Mesenchymal stem cell (in vitro differentiated cells and primary cell): ENCODE results near the gene SLC4A11.

Experiments used
- DNase-seq: peaks from one replicate; pipeline ENCODE4 v3.0.0-alpha.2; 2013
- H2AFZ ChIP-seq: one replicate; pipeline ENCODE4 v1.6.1; 2013; ENCODE audit warnings: low read depth, mild to moderate bottlenecking, control low read depth, inconsistent platforms, low read length, moderate library complexity
- H2AK5ac ChIP-seq: 2 replicates; pipeline ENCODE4 v1.6.1; 2013; ENCODE audit warnings: low read length, moderate library complexity, mild to moderate bottlenecking, inconsistent platforms; ENCODE audit not compliant: severe bottlenecking
- H2BK120ac ChIP-seq: one replicate; pipeline ENCODE4 v1.6.1; 2013; ENCODE audit warnings: low read depth, mild to moderate bottlenecking, inconsistent platforms, low read length, moderate library complexity
- H2BK12ac ChIP-seq, 2 experiments: one replicate each; pipeline ENCODE4 v1.6.1; 2013; ENCODE audit warnings: inconsistent platforms in 2 of 2, low read length in 2 of 2, mild to moderate bottlenecking in 2 of 2, moderate library complexity in 2 of 2, control low read depth in 1 of 2
- H2BK15ac ChIP-seq: one replicate; pipeline ENCODE4 v1.6.1; 2013; ENCODE audit warnings: mild to moderate bottlenecking, low read depth, inconsistent platforms; ENCODE audit not compliant: poor library complexity, severe bottlenecking
- H2BK5ac ChIP-seq: 2 replicates; pipeline ENCODE4 v1.6.1; 2013; ENCODE audit warnings: low read depth, mild to moderate bottlenecking, low read length, control low read depth, inconsistent platforms; ENCODE audit not compliant: poor library complexity, severe bottlenecking
- H3K14ac ChIP-seq, 2 experiments: one replicate each; pipeline ENCODE4 v1.6.1; 2013; ENCODE audit warnings: inconsistent platforms in 2 of 2, low read length in 2 of 2, control low read depth in 1 of 2, mild to moderate bottlenecking in 1 of 2, moderate library complexity in 1 of 2
- H3K18ac ChIP-seq, 2 experiments: one replicate each; pipeline ENCODE4 v1.6.1; 2013; ENCODE audit warnings: inconsistent platforms in 2 of 2, low read length in 2 of 2, control low read depth in 1 of 2, low read depth in 1 of 2, mild to moderate bottlenecking in 1 of 2
- H3K23ac ChIP-seq, 2 experiments: one replicate each; pipeline ENCODE4 v1.6.1; 2013; ENCODE audit warnings: inconsistent platforms in 2 of 2, low read length in 2 of 2, mild to moderate bottlenecking in 2 of 2, moderate library complexity in 2 of 2, control low read depth in 1 of 2
- H3K27ac ChIP-seq: 2 replicates; pipeline ENCODE4 v1.5.1; 2013; ENCODE audit warnings: mild to moderate bottlenecking, moderate library complexity, low read length, control low read depth, inconsistent platforms; ENCODE audit not compliant: poor library complexity, severe bottlenecking
- H3K27me3 ChIP-seq, 2 experiments: 2 replicates each; pipeline versions ENCODE4 v1.6.1 to v1.7.0; 2013; ENCODE audit warnings: low read length in 2 of 2, mild to moderate bottlenecking in 2 of 2, moderate library complexity in 2 of 2, control low read depth in 1 of 2, inconsistent platforms in 1 of 2; ENCODE audit not compliant: control insufficient read depth in 1 of 2, insufficient read depth in 1 of 2
- H3K36me3 ChIP-seq, 2 experiments: 2 replicates each; pipeline versions ENCODE4 v1.6.1 to v1.7.0; 2013; ENCODE audit warnings: low read length in 2 of 2, control low read depth in 1 of 2, inconsistent platforms in 1 of 2, low read depth in 1 of 2, mild to moderate bottlenecking in 1 of 2; ENCODE audit not compliant: insufficient read depth in 2 of 2, control insufficient read depth in 1 of 2
- H3K4ac ChIP-seq, 2 experiments: one replicate each; pipeline ENCODE4 v1.6.1; 2013; ENCODE audit warnings: inconsistent platforms in 2 of 2, low read length in 2 of 2, mild to moderate bottlenecking in 2 of 2, moderate library complexity in 2 of 2, control low read depth in 1 of 2, low read depth in 1 of 2
- H3K4me1 ChIP-seq: 2 replicates; pipeline ENCODE4 v1.6.1; 2013; ENCODE audit warnings: low read depth, low read length, control low read depth; ENCODE audit not compliant: control insufficient read depth, insufficient read depth
- H3K4me2 ChIP-seq: 2 replicates; pipeline ENCODE4 v1.6.1; 2013; ENCODE audit warnings: low read length, mild to moderate bottlenecking, inconsistent platforms; ENCODE audit not compliant: poor library complexity, severe bottlenecking
- H3K4me3 ChIP-seq, 2 experiments: 2 replicates each; pipeline versions ENCODE4 v1.5.1 to v1.7.0; 2013; ENCODE audit warnings: low read length in 2 of 2, mild to moderate bottlenecking in 2 of 2, control low read depth in 1 of 2, low read depth in 1 of 2; ENCODE audit not compliant: insufficient read depth in 1 of 2
- H3K79me1 ChIP-seq: replicated peaks from 2 replicates; pipeline ENCODE4 v1.6.1; 2013; ENCODE audit warnings: mild to moderate bottlenecking, control low read depth, low read length, inconsistent platforms; ENCODE audit not compliant: poor library complexity, severe bottlenecking
- H3K9ac ChIP-seq: 2 replicates; pipeline ENCODE4 v1.7.0; 2013; ENCODE audit warnings: mild to moderate bottlenecking, low read length, moderate library complexity
- H3K9me3 ChIP-seq: 2 replicates; pipeline ENCODE4 v1.7.0; 2013; ENCODE audit warnings: mild to moderate bottlenecking, low read length; ENCODE audit not compliant: control insufficient read depth
- H4K8ac ChIP-seq: one replicate; pipeline ENCODE4 v1.6.1; 2013; ENCODE audit warnings: inconsistent platforms, mild to moderate bottlenecking, low read length, moderate library complexity
- H4K91ac ChIP-seq: one replicate; pipeline ENCODE4 v1.6.1; 2013; ENCODE audit warnings: mild to moderate bottlenecking, low read length, inconsistent platforms
- WGBS: methylation state at CpG from one replicate; pipeline ENCODE4 v1.1.7; 2013; ENCODE audit warnings: mixed read lengths; 5-methylcytosine and 5-hydroxymethylcytosine counted together

The SLC4A11 gene

DNA sequence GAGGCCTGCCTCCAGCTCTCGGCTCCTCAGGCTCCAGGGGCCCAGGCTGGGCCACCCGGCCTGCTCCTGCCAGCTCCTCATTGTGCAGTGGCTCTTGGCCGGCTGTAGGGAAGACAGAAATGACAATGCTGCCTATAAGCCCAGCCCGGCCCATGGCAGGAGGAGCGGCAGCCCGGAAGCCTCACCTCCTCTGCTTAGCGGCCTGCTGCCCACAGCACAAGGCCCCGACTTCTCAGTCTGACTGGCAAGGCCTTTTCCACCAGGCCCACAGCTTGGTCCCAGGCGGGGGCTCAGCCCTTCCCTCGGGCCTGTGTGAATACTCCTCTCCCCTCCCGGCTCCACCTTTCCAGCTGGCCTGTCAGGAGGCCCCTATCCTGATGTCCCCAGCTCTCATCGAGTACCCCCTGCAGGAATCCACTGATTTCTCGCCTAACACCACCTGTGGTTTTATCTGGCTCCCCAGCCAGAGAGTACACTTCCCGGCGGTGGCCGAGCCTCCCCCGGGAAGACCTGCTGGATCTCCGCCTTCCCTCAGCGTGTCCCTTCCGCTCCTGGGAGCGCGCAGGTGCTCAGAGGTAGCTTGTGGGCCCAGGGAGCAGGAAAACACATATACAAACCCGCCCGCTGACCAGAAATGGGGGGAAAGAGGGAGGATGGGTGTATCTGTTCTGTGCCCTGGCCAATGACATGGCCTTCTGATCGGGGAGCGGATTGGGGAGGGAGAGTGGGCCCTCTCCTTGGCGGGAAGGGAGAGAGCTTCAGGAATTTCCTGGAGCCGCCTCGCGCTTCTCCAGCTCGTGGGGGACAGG lies 35.5 kb downstream of the SLC4A11 start:
- Histone ChIP-seq H3K27ac (no peak overlapping the region), H2BK15ac (peak overlapping the region; percentile 3), H3K4me2 (peak overlapping the region; percentile 72), H3K4me3 (peak overlapping the region; percentile 80 to 89), H2BK120ac (no peak overlapping the region), H2AK5ac (no peak overlapping the region), H3K79me1 (peaks cover 29% of the 10 kb centered on the region), H2BK5ac (no peak overlapping the region), H4K8ac (peak overlapping the region; percentile 74), H3K18ac (peak overlapping the region; percentile 4 to 30), H3K27me3 (no peaks in the 10 kb centered on the region), H3K14ac (peak overlapping the region in 1 of 2 experiments; percentile 62), H3K9me3 (no peaks in the 10 kb centered on the region), H2BK12ac (no peak overlapping the region), H3K4me1 (peaks cover 13% of the 10 kb centered on the region), H3K9ac (peak overlapping the region; percentile 95), H3K4ac (peak overlapping the region; percentile 48 to 67), H3K36me3 (peaks cover 35 to 40% of the 10 kb centered on the region in 2 experiments), H4K91ac (no peak overlapping the region), H2AFZ (no peak overlapping the region), H3K23ac (peak overlapping the region in 1 of 2 experiments; percentile 41)
- whole genome bisulfite sequencing = 26% methylated on average over 31 of the region's 31 CpGs
- DNase-seq = peak; percentile 25

DNA sequence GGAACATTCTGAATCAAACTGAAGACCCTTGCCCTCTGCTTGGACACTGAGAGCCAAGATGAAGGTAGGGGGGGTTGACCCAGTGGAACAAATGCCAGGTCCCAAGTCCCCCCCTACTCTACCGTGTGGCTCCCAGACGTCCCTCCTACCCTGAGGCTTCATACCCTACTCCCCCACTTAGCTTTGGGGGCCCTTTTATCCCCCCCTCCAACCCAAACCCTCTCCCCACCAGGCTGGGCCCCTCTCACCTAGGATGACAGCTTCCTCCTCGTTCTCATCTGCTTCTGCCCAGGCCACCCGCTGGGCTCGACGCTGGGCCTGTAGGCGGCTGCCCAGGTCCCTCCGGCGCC lies 36.0 kb downstream of the SLC4A11 start:
- Histone ChIP-seq H3K9ac (peak overlapping the region; percentile 95), H3K4ac (peak overlapping the region; percentile 5 to 67), H3K14ac (peak overlapping the region in 1 of 2 experiments; percentile 62), H2AFZ (no peak overlapping the region), H2BK12ac (no peak overlapping the region), H3K79me1 (peaks cover 25% of the 10 kb centered on the region), H3K18ac (peak overlapping the region in 1 of 2 experiments; percentile 30), H3K27ac (no peak overlapping the region), H3K27me3 (no peaks in the 10 kb centered on the region), H3K9me3 (no peaks in the 10 kb centered on the region), H3K23ac (no peak overlapping the region), H3K4me2 (peak overlapping the region; percentile 72), H3K4me3 (peak overlapping the region; percentile 80 to 89), H2BK5ac (no peak overlapping the region), H2BK15ac (no peak overlapping the region), H4K91ac (no peak overlapping the region), H2BK120ac (no peak overlapping the region), H2AK5ac (peak overlapping the region; percentile 23), H3K4me1 (peaks cover 8% of the 10 kb centered on the region), H3K36me3 (peaks cover 36 to 40% of the 10 kb centered on the region in 2 experiments), H4K8ac (peak overlapping the region; percentile 29)
- DNase-seq = no peak
- 74% methylated on average over 9 of the region's 9 CpGs for WGBS

DNA sequence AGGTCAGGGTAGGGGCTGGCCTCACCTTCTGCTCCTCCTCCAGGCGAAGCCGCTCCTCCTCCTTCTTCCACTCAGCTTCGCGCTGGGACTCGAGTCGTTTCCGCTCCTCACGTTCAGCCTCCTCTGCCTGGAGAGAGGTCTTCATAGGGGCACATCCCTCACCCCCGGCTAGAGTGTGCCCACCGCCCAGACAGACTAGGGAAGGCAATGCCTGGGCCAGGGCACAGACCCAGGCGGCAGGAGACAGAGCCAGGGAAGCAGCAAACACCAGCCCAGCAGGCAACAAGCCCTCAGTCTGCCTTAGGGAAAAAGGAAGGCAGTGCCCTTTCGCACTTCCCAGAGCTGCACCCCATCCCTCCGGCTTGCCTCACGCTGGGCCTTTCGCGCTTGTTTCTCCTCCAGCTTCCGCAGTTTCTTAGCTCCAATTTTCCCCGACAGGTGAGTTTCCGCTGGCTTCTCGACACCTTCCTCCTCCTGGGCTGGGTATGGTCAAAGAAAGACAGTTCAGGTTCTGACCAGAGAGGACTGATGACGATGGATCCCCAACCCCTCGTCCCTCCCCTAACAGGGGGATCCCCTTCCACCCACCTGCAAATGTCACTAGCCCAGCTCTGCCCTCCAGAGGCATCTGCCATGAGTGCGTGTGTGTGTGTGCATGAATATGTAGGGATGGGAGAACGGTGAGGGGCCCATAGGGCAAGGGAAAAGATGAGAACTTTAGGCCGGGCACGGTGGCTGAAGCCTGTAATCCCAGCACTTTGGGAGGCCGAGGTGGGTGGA lies 38.8 kb downstream of the SLC4A11 start:
- WGBS = 92% methylated on average over 25 of the region's 27 CpGs
- H3K27ac ChIP-seq = no peak overlapping the region
- no peaks in the 10 kb centered on the region for H3K9me3 ChIP-seq

DNA sequence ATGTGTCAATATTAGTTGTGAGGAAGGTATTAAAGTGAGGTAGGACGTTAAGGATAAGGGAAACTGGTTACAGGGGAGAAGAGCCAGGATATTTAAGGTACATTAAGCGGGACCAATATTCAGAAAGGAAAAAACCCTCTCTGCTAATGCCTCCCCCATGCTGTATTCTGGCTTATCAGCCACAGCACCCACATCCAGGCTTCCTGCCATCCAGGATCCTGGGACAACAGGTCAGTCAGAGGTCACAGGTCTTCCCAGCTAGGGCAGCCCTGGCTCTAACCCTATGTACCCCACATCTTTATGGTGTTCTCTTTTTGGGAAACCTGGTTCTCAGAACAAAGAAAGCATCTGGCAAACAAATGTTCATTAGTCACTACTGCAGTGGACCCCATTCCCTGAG lies 39.8 kb downstream of the SLC4A11 start:
- Histone ChIP-seq H4K8ac (no peak overlapping the region), H2AK5ac (no peak overlapping the region), H3K9me3 (no peaks in the 10 kb centered on the region), H2AFZ (no peak overlapping the region), H4K91ac (no peak overlapping the region), H2BK12ac (no peak overlapping the region), H3K4me3 (no peak overlapping the region), H3K23ac (no peak overlapping the region), H3K27ac (no peak overlapping the region), H2BK120ac (no peak overlapping the region), H3K18ac (no peak overlapping the region), H3K9ac (no peak overlapping the region), H3K4me1 (peaks cover 8% of the 10 kb centered on the region), H3K4me2 (no peak overlapping the region), H3K14ac (no peak overlapping the region), H3K36me3 (peaks cover 61 to 64% of the 10 kb centered on the region in 2 experiments), H2BK5ac (no peak overlapping the region), H3K27me3 (no peaks in the 10 kb centered on the region), H3K79me1 (peaks cover 37% of the 10 kb centered on the region), H3K4ac (no peak overlapping the region), H2BK15ac (no peak overlapping the region)
- DNase-seq = no peak
- 47% methylated on average over 2 of the region's 2 CpGs for WGBS

More for the DNA sequence above, 38.8 kb downstream of the SLC4A11 start:
- no peak overlapping the region for H4K91ac ChIP-seq
- no peak overlapping the region for H2BK5ac ChIP-seq
- H3K4ac ChIP-seq = no peak overlapping the region
- H3K14ac ChIP-seq = no peak overlapping the region
- peaks cover 52 to 54% of the 10 kb centered on the region in 2 experiments for H3K36me3 ChIP-seq
- H3K9ac ChIP-seq = no peak overlapping the region
- no peak overlapping the region for H2AFZ ChIP-seq
- H2BK12ac ChIP-seq = no peak overlapping the region
- no peak overlapping the region for H4K8ac ChIP-seq
- H3K18ac ChIP-seq = no peak overlapping the region
- peaks cover 31% of the 10 kb centered on the region for H3K79me1 ChIP-seq
- no peak overlapping the region for H3K4me2 ChIP-seq
- H3K27me3 ChIP-seq = no peaks in the 10 kb centered on the region
- H2AK5ac ChIP-seq = no peak overlapping the region
- no peak for DNase-seq
- no peak overlapping the region for H3K4me3 ChIP-seq
- H3K23ac ChIP-seq = no peak overlapping the region
- peaks cover 8% of the 10 kb centered on the region for H3K4me1 ChIP-seq
- H2BK120ac ChIP-seq = no peak overlapping the region
- H2BK15ac ChIP-seq = no peak overlapping the region
